ENCODE measurements around the gene EEIG1.

EEIG1 gene

GRCh38 chr9:127963359-127964064, 17.3 kb downstream of the EEIG1 start:
- DNase-seq = no peak
- in situ Hi-C loops (cut with MboI; ENCODE audit: low pct_unique_long_range_greater_than_20kb, low sequenced_read_pairs) = no loop called here

DNA sequence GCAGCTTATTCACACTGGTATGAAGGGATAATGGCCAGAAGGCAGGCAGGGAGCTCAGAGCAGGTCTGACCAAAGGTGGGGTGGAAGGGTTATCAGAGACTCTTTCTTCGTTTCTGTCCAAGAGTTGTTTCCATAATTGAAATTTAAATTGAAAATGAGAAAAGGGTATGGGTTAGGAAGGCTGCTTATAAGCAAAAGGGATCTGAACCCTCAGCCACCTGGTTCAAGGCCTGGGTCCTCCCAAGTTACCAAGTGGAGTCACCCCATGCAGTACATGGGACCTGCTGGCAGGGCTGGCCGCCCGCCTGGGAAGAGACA, 17.8 kb downstream of the EEIG1 start:
- in situ Hi-C loops (cut with MboI; ENCODE audit: low pct_unique_long_range_greater_than_20kb, low sequenced_read_pairs) = no loop called here

DNA sequence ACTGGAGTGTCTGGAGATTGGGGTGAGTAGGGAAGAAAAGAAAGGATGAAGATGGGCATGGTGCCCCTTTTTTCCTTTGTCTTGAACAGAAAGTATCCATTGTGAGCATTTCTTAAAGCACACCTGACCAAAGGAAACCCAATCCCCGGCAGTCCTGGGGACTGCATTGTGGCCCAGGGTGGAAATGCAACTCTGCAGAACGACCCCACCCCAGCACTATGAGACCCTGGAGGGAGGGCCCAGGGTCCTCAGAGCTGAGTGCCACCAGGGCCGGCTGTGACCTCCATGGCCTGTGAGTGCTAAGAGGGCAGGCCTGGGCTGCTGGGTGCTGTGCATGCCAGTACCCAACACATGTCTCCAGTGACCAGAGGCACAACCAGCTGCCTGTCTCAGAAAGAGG, 18.5 kb downstream of the EEIG1 start:
- no peak for DNase-seq
- in situ Hi-C loops (cut with MboI; ENCODE audit: low pct_unique_long_range_greater_than_20kb, low sequenced_read_pairs) = no loop called here

More for the DNA sequence above, 17.8 kb downstream of the EEIG1 start:
- no peak for DNase-seq

DNA sequence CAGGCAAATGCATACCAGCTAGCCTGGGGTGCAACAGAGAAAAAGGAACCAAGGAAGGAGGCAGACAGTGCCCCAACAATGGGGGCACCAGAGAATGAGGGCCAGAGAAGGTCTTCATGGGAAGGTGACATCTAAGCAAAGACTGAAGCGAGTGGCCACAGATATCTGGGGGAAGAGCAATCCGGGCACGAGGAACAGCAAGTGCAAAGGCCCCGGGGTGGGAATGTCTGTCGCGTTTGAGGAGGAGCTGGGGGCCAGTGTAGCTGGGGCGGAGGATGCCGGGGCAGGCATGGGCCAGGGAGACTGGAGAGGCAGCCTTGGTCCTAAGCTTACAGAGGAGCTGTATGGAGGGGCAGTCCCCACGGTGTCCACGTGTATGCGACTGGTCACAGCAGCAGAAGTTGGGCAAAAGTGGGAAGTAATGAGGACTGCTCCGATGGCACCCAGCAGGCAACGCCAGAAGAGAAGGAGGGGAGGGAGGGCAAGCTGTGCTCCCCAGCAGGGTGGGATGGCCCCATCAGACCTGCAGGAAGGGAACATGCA, 19.1 kb downstream of the EEIG1 start:
- no peak for DNase-seq
- in situ Hi-C loops (cut with MboI; ENCODE audit: low pct_unique_long_range_greater_than_20kb, low sequenced_read_pairs) = no loop called here

GRCh38 chr9:127961155-127961490, 19.7 kb downstream of the EEIG1 start:
- in situ Hi-C loops (cut with MboI; ENCODE audit: low pct_unique_long_range_greater_than_20kb, low sequenced_read_pairs) = no loop called here

DNA sequence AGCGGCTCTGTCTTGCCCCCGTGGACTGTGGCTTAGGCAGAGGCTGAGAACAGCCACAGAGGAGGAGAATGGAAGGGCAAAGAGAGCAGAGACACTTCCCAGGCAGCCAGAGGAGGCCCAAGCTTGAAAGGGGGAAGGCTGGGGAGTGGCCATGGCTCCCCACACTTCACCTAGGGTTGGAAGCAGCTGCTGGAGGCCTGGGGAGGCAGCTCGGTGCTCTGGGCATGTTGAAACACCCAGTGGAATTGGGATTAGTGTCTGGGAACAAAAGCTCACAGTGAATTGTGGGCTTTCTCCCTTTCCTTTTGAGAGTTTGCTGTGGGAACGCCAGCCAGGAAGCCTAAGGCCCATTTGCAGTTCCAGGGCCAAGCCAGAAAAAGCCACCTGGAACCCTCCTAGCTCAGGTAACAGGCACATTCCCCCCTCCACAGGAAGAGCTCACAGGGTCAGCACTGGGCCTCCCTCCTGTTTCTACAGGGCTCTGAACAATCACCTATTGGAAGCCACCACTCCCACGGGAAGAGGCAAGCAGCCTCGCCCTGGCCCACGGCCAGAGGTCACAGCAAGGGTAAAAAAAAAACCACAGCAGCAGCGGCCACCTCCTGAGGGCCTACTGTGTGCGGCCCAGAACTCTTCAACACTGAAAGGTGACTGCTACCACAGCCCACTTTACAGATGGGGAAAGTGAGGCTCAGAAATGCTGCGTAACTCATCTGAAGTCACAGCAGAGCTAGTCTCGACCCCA, 20.2 kb downstream of the EEIG1 start:
- no peak for DNase-seq
- in situ Hi-C loops (cut with MboI; ENCODE audit: low pct_unique_long_range_greater_than_20kb, low sequenced_read_pairs) = no loop called here

More at GRCh38 chr9:127961155-127961490, 19.7 kb downstream of the EEIG1 start:
- no peak for DNase-seq

DNA sequence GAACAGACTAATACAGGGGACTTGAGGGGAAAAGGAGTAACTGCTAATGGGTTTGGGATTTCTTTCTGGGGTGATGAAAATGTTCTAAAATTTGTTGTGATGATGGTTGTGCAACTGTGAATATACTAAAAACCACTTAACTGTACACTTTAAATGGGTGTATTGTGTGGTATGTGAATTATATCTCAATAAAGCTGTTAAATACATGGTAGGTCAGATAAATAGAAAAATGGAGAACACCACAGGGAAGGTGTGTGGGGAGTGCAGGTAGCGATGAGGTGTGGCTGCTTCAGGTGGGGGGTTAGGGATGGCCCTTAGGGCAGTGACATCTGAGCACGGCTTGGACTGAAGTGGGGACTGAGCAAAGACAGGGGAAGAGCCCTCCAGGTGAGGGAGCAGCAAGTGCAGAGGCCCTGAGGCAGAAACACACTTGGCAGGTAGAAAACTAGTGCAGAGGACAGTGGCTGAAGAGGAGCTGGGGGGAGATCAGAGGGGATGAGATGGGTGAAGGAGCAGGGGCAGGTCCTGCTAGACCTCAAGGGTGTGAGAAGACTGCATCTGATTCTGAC, 20.9 kb downstream of the EEIG1 start:
- in situ Hi-C loops (cut with MboI; ENCODE audit: low pct_unique_long_range_greater_than_20kb, low sequenced_read_pairs) = no loop called here
- no peak for DNase-seq

DNA sequence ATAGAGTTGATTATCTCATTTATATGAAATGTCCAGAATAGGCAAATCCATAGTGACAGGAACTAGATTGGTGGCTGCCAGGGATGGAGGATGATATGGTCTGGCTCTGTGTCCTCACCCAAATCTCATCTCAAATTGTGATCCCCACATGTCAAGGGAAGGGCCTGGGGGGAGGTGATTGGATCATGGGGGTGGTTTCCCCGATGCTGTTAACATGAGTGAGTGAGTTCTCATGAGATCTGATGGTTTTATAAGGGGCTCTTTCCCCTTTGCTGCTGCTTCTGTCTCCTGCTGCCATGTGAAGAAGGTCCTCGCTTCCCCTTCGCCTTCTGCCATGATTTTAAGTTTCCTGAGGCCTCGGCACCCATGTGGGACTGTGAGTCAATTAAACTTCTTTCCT, 21.4 kb downstream of the EEIG1 start:
- in situ Hi-C loops (cut with MboI; ENCODE audit: low pct_unique_long_range_greater_than_20kb, low sequenced_read_pairs) = no loop called here
- no peak for DNase-seq

GRCh38 chr9:127958728-127959127, 22.1 kb downstream of the EEIG1 start:
- in situ Hi-C loops (cut with MboI; ENCODE audit: low pct_unique_long_range_greater_than_20kb, low sequenced_read_pairs) = no loop called here
- DNase-seq = no peak

DNA sequence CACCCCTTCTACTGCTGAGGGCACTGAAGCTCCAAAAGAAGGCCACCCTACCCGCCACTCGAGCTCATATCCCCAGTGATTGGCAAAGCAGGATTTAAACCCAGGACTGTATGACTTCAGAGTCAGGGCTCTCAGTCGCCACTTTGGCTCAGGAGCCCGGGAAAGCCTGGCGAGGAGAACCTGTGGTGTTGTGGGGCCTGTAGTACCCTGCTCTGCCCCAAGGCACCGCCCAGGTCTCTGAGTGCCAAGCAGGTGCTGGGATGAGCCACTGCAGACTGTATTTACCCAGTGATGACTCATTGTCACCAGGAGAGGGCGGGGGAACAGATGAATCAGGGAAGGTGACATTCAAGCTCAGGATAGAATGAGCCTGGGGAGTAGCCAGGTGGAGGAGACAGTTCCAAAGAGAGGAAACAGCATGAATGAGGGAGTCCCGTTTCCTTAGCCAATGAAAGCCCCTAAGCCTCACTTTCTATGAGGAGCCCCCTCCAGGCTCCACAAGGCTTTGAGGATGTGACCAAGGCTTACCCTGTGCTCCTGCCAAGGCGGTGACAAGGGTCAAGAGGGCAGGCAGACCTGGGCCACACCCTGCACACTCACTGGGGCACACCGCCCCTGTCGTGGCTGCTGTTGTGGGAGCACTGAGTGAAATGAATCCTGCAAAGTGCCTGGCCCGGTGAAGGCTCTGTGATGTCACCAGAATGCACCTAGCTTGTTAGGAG, 25.3 kb downstream of the EEIG1 start:
- in situ Hi-C loops (cut with MboI; ENCODE audit: low pct_unique_long_range_greater_than_20kb, low sequenced_read_pairs) = no loop called here
- DNase-seq = peak; percentile 63

- in situ Hi-C loops (cut with MboI; ENCODE audit: low pct_unique_long_range_greater_than_20kb, low sequenced_read_pairs) = no loop called here
- DNase-seq = no peak
These were observed 25.9 kb downstream of the EEIG1 start for GRCh38 chr9:127954831-127955293.

DNA sequence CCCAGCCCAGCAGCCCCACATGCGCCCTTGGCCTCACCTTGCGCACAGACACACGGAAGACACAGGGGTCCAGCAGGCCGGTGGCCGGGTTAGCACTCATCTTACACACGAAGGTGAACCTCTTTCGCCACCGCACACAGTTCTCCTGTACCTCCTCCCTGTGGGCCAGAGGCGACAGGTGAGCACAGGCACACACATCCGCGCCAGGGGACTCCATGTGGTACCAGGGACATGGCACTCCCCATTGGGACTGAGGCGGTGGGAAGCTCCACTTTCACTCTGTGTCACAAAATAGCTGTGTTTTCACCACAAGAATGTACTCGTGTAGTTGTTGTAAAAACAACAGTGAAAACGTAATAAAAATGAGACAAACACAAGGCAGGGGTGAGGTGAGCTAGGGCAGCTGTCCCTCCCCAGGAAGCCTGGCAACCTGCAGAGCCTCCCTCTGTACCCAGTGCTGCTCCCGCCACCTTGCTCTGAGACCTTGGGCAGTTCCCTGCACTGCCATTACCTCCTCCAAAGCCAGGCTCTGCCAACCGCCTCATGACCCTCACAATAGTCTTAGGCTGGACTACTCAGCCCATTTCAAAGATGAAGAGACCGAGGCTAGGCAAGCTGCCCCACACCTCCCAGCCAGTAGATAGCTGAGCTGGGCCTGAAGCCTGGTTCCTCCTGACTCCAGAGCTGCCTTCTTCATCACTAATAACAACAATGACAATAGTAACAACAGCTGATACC, 26.9 kb downstream of the EEIG1 start:
- DNase-seq = no peak
- in situ Hi-C loops (cut with MboI; ENCODE audit: low pct_unique_long_range_greater_than_20kb, low sequenced_read_pairs) = no loop called here

DNA sequence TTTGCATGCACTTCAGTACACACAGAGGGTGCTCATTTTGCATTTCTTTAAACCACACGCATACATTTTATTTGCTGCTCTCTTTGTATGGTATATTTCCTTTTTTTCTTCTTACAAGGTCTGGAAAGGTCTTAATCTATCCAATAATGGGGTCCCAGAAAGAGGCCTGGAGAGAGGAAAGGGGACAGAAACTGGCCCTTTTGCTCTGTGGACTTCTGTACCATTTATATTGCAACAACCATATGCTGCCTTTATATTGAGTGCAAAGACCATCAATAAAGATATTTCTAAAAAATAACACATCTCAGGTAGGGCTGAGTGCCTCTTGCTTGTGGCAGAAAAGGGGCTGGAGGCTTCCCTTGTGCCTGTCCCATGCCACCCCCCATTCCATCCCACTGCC, 27.6 kb downstream of the EEIG1 start:
- in situ Hi-C loops (cut with MboI; ENCODE audit: low pct_unique_long_range_greater_than_20kb, low sequenced_read_pairs) = no loop called here
- no peak for DNase-seq

DNA sequence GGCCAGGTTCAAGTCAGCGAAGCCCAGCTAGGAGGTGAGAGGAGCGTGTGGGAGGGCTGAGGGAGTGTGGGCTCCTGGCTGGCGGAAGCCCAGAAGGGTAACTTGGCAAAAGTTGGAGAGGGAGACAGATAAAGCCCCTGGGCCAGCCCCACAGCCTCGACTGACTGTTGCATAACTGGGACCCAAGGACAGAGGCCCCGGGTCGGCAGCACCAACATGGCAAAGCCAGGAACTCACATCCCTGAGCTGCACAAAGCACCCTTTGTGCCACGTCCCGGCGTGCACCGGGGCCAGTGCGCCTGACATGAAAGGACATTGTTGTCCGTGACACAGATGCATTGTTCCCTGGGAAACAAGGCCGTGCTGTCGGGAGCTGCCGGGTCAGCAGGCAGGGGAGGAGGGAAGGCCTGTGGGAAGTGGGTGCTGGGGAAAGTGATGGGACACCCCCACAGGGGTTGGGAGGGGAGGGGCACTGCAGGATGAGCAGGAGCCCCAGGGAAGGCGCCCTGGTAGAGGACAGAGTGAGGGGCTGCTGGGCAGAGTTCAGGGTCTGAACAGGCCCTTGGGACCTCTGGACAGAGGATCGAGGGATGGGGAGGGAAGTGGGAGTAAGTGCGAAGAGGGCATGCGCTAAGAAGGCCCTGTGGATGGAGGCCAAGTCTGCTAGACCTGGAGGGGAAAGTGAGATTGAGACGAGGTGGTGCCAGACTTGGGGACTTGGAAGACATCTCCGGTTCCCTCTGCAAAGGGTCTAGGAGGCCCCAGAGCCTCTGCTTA, 30.1 kb downstream of the EEIG1 start:
- no peak for DNase-seq

DNA sequence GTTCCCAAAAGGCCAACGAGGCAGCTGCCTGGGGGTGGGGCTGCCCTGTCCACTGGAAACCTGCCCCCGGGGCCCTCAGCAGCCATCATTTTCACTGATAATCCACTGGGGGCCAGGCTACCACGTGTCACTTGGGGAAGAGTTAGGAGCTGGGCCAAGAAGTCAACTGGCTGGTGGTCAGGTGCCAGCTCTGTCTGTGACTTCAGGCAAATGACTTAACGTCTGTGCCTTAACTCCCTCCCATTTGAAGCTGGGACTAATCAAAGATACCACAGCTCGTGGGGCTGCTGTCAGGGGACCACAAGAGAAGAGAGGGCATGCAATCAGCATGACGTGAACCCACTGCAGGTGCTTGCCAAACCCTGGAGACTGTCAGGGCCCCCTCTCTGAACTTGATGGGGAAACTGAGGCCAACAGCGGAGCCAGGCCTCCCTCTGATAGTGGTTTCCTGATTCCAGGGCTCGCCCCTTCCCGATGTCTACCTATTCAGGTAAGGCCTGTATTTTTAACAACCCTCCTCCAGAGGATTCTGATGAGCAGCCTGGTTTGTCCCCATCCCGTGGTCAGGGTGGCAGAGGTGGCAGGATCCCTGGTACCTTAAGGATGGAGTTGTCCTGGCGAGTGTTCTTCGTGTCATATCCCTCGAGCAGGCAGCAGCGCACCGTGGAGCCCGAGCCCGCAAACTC, 30.8 kb downstream of the EEIG1 start:
- no peak for DNase-seq
- in situ Hi-C loops (cut with MboI; ENCODE audit: low pct_unique_long_range_greater_than_20kb, low sequenced_read_pairs) = no loop called here

More for the DNA sequence above, 30.1 kb downstream of the EEIG1 start:
- in situ Hi-C loops (cut with MboI; ENCODE audit: low pct_unique_long_range_greater_than_20kb, low sequenced_read_pairs) = no loop called here

DNA sequence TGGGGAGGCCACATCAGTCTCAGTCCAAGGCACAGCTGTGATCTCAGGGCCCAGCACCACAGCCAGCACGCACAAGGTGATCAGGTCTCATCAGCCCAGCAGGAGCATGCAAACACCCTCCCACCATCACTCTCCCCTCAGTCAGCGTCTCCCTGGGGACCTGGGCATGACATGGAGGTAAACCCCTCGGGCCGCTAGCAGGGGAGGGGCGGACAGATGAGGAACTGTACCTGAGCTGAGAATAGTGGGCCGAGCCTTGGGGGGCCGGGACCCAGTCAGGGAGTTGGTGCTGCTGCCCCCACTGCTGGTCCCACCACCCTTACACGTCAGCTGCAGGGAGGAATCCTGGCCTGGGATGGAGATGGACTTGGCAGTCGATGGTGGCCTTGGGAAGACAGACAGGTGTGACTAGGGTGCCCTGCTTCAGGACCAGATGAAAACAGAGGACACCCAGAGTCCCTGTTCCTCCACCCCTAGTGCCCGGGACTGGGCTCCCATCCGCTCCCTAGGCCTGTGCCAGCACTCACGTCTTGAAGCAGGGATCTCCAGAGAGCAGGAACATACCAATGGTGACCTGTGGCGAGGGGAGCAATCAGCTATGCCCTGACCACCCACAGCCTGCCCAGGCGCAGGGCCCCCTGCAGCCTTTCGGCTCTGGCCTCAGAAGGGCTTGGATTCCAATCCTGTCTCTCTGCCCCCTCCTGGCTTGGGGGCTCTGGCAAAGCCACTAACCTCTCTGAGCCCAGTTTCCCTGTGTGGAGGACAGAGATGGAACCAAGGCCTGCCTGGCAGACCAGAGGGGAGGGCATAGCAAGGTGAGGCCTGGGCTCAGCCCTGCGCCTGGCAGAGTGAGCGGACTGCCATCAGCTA, 32.7 kb downstream of the EEIG1 start:
- no peak for DNase-seq
- in situ Hi-C loops (cut with MboI; ENCODE audit: low pct_unique_long_range_greater_than_20kb, low sequenced_read_pairs) = no loop called here

DNA sequence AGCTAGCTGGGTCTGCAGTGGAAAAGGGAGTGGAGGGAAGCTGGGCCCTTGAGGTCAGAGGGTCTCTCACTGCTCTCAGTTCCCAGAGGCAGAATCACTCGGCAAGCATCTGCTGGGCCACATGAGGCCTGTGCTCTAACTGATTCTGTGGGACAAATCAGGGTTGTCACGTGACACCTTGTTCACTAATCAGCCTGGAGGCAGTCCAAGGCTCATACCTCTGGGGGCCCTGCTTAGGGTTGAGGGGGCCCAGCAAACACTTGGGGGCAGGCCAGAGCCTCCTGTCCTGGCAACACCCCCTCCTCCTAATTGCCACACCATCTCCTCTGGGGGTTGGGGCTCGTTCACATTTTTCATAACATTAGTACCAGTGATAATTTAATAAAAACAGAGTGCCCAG, 34.1 kb downstream of the EEIG1 start:
- in situ Hi-C loops (cut with MboI; ENCODE audit: low pct_unique_long_range_greater_than_20kb, low sequenced_read_pairs) = no loop called here
- no peak for DNase-seq
